GM12873 (cell line): ENCODE measurements around the gene PKP1.

Experiments
- CTCF ChIP-seq: IDR thresholded peaks from 2 replicates; pipeline ENCODE4 v1.5.1; 2012; ENCODE audit warnings: low read depth, mild to moderate bottlenecking, moderate library complexity, low read length, control low read depth; ENCODE audit not compliant: insufficient read depth; ENCODE audit errors: missing control alignments

The PKP1 gene

GRCh38 chr1:201318504-201319340 is 35.4 kb downstream of the PKP1 start:
- TF ChIP-seq CTCF, result no peak

DNA sequence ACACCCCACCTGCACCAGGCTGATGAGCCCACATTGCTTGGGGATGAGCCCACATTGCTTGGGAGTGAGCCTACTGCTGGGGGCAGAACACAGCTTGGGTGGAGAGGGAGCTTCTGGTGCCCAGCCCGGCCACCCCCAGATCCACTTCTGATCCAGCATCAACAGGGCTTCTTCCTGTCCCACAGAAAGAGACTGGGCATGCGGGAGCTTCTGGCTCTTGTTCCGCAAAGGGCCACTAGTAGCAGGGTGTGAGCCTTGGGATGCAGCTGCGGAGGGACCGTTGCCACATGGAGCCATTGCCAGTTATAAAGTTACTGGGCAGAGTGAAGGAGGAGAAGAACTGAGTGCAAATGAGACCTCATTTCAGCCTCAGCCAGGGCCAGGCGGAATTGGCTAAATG is 36.3 kb downstream of the PKP1 start:
- no peak for TF ChIP-seq CTCF

DNA sequence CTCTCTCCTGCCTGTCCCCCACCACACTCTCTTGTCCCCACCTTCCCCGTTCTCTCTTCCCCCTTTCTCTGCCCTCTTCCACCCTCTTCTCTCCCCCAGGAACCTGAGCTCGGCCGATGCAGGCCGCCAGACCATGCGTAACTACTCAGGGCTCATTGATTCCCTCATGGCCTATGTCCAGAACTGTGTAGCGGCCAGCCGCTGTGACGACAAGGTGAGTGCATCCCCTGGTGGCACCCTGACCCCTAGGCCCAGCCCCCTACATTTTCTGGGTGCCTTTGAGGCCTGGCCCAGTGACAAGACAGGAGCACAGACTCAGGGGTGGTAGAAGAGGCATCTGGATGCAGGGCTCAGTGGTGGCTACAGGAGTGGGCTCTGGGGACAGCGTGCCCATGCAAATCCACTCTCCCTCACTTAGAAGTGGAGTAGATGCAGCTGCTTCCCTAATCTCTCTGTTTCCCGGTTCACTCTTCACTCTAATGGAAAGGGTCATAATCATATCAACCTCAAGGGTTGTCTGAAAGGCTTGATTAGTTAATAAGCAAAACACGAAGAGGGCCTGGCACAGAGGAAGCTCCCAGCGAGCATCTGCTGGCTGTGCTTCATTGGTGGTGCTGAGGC is 37.0 kb downstream of the PKP1 start:
- no peak for TF ChIP-seq CTCF

- TF ChIP-seq CTCF, result no peak
Observed at GRCh38 chr1:201321826-201322390, 38.6 kb downstream of the PKP1 start.

DNA sequence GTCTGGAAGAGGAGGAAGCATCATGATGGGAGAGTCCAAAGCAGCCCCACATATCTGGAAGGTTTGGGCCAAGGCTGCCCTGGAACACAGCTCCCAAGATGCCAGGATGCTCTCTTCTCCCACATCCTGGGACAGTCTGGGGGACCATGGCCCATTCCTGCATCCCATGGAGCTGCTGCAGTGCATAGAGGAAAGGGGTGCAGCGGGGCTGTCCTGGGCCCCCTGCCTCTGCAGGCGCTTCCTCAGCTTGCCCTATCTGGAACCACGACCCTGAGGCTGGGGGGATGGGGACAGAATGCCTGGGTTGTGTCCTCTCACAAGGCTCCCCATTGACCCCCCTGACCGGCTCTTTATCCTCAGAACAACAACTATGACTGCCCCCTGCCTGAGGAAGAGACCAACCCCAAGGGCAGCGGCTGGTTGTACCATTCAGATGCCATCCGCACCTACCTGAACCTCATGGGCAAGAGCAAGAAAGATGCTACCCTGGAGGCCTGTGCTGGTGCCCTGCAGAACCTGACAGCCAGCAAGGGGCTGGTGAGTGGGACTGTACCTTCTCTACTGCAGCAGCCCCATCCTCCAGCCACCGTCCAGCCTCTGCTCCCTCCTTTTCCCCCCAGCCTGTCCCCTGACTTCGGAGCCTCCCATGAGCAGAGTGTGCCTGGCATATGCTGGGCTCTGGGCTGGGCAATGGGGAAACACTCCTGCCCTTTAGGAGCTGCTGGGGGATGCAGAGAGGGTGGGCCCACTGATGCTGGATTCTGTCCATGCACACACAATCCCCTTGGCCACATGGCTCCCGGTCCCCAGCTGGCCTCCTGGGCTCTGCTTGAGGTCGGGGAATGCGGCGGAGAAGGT is 39.6 kb downstream of the PKP1 start:
- TF ChIP-seq CTCF, result no peak

DNA sequence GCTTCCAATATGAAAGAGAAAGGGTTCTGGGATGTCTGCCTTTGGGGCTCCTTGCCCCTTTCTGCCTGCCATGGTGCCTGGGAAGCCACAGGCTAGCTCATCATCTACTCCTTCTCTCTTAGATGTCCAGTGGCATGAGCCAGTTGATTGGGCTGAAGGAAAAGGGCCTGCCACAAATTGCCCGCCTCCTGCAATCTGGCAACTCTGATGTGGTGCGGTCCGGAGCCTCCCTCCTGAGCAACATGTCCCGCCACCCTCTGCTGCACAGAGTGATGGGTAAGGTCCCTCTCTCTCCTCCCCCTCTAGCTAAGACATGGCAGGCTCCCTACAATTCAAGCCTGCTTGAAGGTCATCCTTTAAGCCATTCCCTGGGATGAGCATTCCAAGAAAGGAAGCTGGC is 41.0 kb downstream of the PKP1 start:
- no peak for TF ChIP-seq CTCF
